Activated CD4-positive, alpha-beta T cell treated with anti-CD3 and anti-CD28 coated beads, Interleukin-2, amount 50 U/mL, for 16 hours (primary cell): Measurements from ENCODE around the gene BMP4.

ENCODE experiments used
- DNase-seq: peaks from one replicate; pipeline ENCODE4 v3.0.0-alpha.2; 2020

BMP4 gene

GRCh38 chr14:53963320-53964227 lies 6.9 kb upstream of the BMP4 start:
- DNase-seq: no peak

- DNase-seq: no peak
Observed at GRCh38 chr14:53962953-53963319, 6.3 kb upstream of the BMP4 start.

- no peak for DNase-seq
Observed at GRCh38 chr14:53958628-53959027, 2.0 kb upstream of the BMP4 start.

GRCh38 chr14:53957739-53958138 lies 1.1 kb upstream of the BMP4 start:
- DNase-seq: no peak

- DNase-seq: no peak
Observed at GRCh38 chr14:53955671-53956426, 776 bp downstream of the BMP4 start.

GRCh38 chr14:53955229-53955556 lies 1.4 kb downstream of the BMP4 start:
- no peak for DNase-seq

GRCh38 chr14:53954551-53955228 lies 1.9 kb downstream of the BMP4 start:
- no peak for DNase-seq

- DNase-seq: no peak
Observed at GRCh38 chr14:53953828-53954550, 2.6 kb downstream of the BMP4 start.

GRCh38 chr14:53953002-53953827 lies 3.4 kb downstream of the BMP4 start:
- no peak for DNase-seq

- DNase-seq: no peak
Observed at GRCh38 chr14:53952533-53952932, 4.1 kb downstream of the BMP4 start.

- DNase-seq: no peak
Observed at GRCh38 chr14:53951627-53952303, 4.9 kb downstream of the BMP4 start.

GRCh38 chr14:53951243-53951626 lies 5.4 kb downstream of the BMP4 start:
- DNase-seq: no peak

GRCh38 chr14:53950031-53950793 lies 6.4 kb downstream of the BMP4 start:
- DNase-seq: no peak

- DNase-seq: no peak
Observed at GRCh38 chr14:53949201-53949600, 7.4 kb downstream of the BMP4 start.

- DNase-seq: no peak
Observed at GRCh38 chr14:53948205-53948884, 8.3 kb downstream of the BMP4 start.

- DNase-seq: no peak
Observed at GRCh38 chr14:53947452-53948204, 9.0 kb downstream of the BMP4 start.

- DNase-seq: no peak
Observed at GRCh38 chr14:53947094-53947445, 9.6 kb downstream of the BMP4 start.

GRCh38 chr14:53946404-53947093 lies 10.1 kb downstream of the BMP4 start:
- no peak for DNase-seq

GRCh38 chr14:53946071-53946403 lies 10.6 kb downstream of the BMP4 start:
- no peak for DNase-seq
